Dendritic cell treated with granulocyte-macrophage colony-stimulating factor and Interleukin-4, amounts not matched to agents 40 ng/mL and 50 ng/mL, for 4 days (primary cell): Measurements from ENCODE around the gene FHOD3.

Experiments
- H3K27ac Mint-ChIP-seq: one replicate; pipeline ENCODE4 v1.8.0; 2022; ENCODE audit warnings: mild to moderate bottlenecking, mixed read lengths
- H3K27me3 Mint-ChIP-seq: one replicate; pipeline ENCODE4 v1.8.0; 2022; ENCODE audit warnings: mild to moderate bottlenecking, mixed read lengths
- H3K36me3 Mint-ChIP-seq: one replicate; pipeline ENCODE4 v1.8.0; 2022; ENCODE audit warnings: low read depth, mixed read lengths
- H3K4me1 Mint-ChIP-seq: one replicate; pipeline ENCODE4 v1.8.0; 2022; ENCODE audit warnings: low read depth, mixed read lengths
- H3K4me3 Mint-ChIP-seq: one replicate; pipeline ENCODE4 v1.8.0; 2022; ENCODE audit warnings: mild to moderate bottlenecking, moderate library complexity, mixed read lengths
- H3K9me3 Mint-ChIP-seq: one replicate; pipeline ENCODE4 v1.8.0; 2022; ENCODE audit warnings: mixed read lengths
- intact Hi-C: fragments of 100-400 bp; cut with micrococcal nuclease; formaldehyde crosslinking; loops from one replicate; pipeline ENCODE4 v1.15.0; 2022

FHOD3 gene

GRCh38 chr18:36321658-36322407 is 24.3 kb downstream of the FHOD3 start:
- H3K27me3 Mint-ChIP-seq = peaks cover 4% of the 10 kb centered on the region
- no peak overlapping the region for H3K27ac Mint-ChIP-seq
- intact Hi-C loops = no loop called here
- no peaks in the 10 kb centered on the region for H3K36me3 Mint-ChIP-seq
- H3K9me3 Mint-ChIP-seq = peaks cover 17% of the 10 kb centered on the region
- no peak overlapping the region for H3K4me3 Mint-ChIP-seq
- no peaks in the 10 kb centered on the region for H3K4me1 Mint-ChIP-seq

GRCh38 chr18:36322408-36322728 is 24.9 kb downstream of the FHOD3 start:
- no peaks in the 10 kb centered on the region for H3K4me1 Mint-ChIP-seq
- no peaks in the 10 kb centered on the region for H3K36me3 Mint-ChIP-seq
- no peak overlapping the region for H3K27ac Mint-ChIP-seq
- intact Hi-C loops = no loop called here
- H3K4me3 Mint-ChIP-seq = no peak overlapping the region
- peaks cover 17% of the 10 kb centered on the region for H3K9me3 Mint-ChIP-seq
- H3K27me3 Mint-ChIP-seq = peaks cover 4% of the 10 kb centered on the region

GRCh38 chr18:36322734-36323133 is 25.2 kb downstream of the FHOD3 start:
- Mint-ChIP-seq H3K9me3 (peaks cover 17% of the 10 kb centered on the region), H3K4me1 (no peaks in the 10 kb centered on the region), H3K36me3 (no peaks in the 10 kb centered on the region), H3K27me3 (peaks cover 4% of the 10 kb centered on the region), H3K4me3 (no peak overlapping the region), H3K27ac (no peak overlapping the region)
- intact Hi-C loops = no loop called here

- H3K27ac Mint-ChIP-seq = no peak overlapping the region
- H3K4me1 Mint-ChIP-seq = no peaks in the 10 kb centered on the region
- H3K27me3 Mint-ChIP-seq = peaks cover 5% of the 10 kb centered on the region
- intact Hi-C loops = no loop called here
- no peak overlapping the region for H3K4me3 Mint-ChIP-seq
- H3K9me3 Mint-ChIP-seq = peaks cover 12% of the 10 kb centered on the region
- no peaks in the 10 kb centered on the region for H3K36me3 Mint-ChIP-seq
Measured at GRCh38 chr18:36323421-36323820, 25.9 kb downstream of the FHOD3 start.

- Mint-ChIP-seq H3K36me3 (no peaks in the 10 kb centered on the region), H3K27ac (no peak overlapping the region), H3K27me3 (peaks cover 8% of the 10 kb centered on the region), H3K9me3 (no peaks in the 10 kb centered on the region), H3K4me3 (no peak overlapping the region), H3K4me1 (no peaks in the 10 kb centered on the region)
- intact Hi-C loops = no loop called here
Measured at GRCh38 chr18:36325846-36326245, 28.3 kb downstream of the FHOD3 start.

GRCh38 chr18:36326771-36327170 is 29.3 kb downstream of the FHOD3 start:
- Mint-ChIP-seq H3K27ac (no peak overlapping the region), H3K4me1 (no peaks in the 10 kb centered on the region), H3K27me3 (peaks cover 13% of the 10 kb centered on the region), H3K9me3 (no peaks in the 10 kb centered on the region), H3K36me3 (no peaks in the 10 kb centered on the region), H3K4me3 (no peak overlapping the region)
- intact Hi-C loops = no loop called here

GRCh38 chr18:36327352-36328316 is 30.1 kb downstream of the FHOD3 start:
- peaks cover 10% of the 10 kb centered on the region for H3K27me3 Mint-ChIP-seq
- no peaks in the 10 kb centered on the region for H3K9me3 Mint-ChIP-seq
- no peak overlapping the region for H3K4me3 Mint-ChIP-seq
- H3K27ac Mint-ChIP-seq = no peak overlapping the region
- intact Hi-C loops = no loop called here
- no peaks in the 10 kb centered on the region for H3K36me3 Mint-ChIP-seq
- H3K4me1 Mint-ChIP-seq = no peaks in the 10 kb centered on the region

- peaks cover 10% of the 10 kb centered on the region for H3K27me3 Mint-ChIP-seq
- no peaks in the 10 kb centered on the region for H3K4me1 Mint-ChIP-seq
- H3K27ac Mint-ChIP-seq = no peak overlapping the region
- intact Hi-C loops = no loop called here
- H3K4me3 Mint-ChIP-seq = no peak overlapping the region
- no peaks in the 10 kb centered on the region for H3K9me3 Mint-ChIP-seq
- no peaks in the 10 kb centered on the region for H3K36me3 Mint-ChIP-seq
Measured at GRCh38 chr18:36328385-36328858, 30.9 kb downstream of the FHOD3 start.

- Mint-ChIP-seq H3K4me3 (no peak overlapping the region), H3K27ac (no peak overlapping the region), H3K36me3 (no peaks in the 10 kb centered on the region), H3K9me3 (no peaks in the 10 kb centered on the region), H3K4me1 (no peaks in the 10 kb centered on the region), H3K27me3 (peaks cover 10% of the 10 kb centered on the region)
- intact Hi-C loops = no loop called here
Measured at GRCh38 chr18:36328916-36329315, 31.4 kb downstream of the FHOD3 start.

GRCh38 chr18:36329684-36330434 is 32.3 kb downstream of the FHOD3 start:
- intact Hi-C loops = no loop called here
- Mint-ChIP-seq H3K36me3 (no peaks in the 10 kb centered on the region), H3K9me3 (no peaks in the 10 kb centered on the region), H3K4me1 (no peaks in the 10 kb centered on the region), H3K27ac (no peak overlapping the region), H3K27me3 (peaks cover 10% of the 10 kb centered on the region), H3K4me3 (no peak overlapping the region)

GRCh38 chr18:36330435-36331052 is 33.0 kb downstream of the FHOD3 start:
- Mint-ChIP-seq H3K36me3 (no peaks in the 10 kb centered on the region), H3K27me3 (peaks cover 10% of the 10 kb centered on the region), H3K4me1 (no peaks in the 10 kb centered on the region), H3K4me3 (no peak overlapping the region), H3K9me3 (no peaks in the 10 kb centered on the region), H3K27ac (no peak overlapping the region)
- intact Hi-C loops = no loop called here

GRCh38 chr18:36331521-36331971 is 34.0 kb downstream of the FHOD3 start:
- Mint-ChIP-seq H3K27me3 (peaks cover 10% of the 10 kb centered on the region), H3K9me3 (no peaks in the 10 kb centered on the region)

GRCh38 chr18:36333414-36333813 is 35.9 kb downstream of the FHOD3 start:
- Mint-ChIP-seq H3K27ac (no peak overlapping the region), H3K4me3 (no peak overlapping the region), H3K27me3 (peaks cover 8% of the 10 kb centered on the region), H3K36me3 (no peaks in the 10 kb centered on the region), H3K9me3 (no peaks in the 10 kb centered on the region), H3K4me1 (no peaks in the 10 kb centered on the region)
- intact Hi-C loops = no loop called here

More at GRCh38 chr18:36331521-36331971, 34.0 kb downstream of the FHOD3 start:
- intact Hi-C loops = no loop called here
- H3K27ac Mint-ChIP-seq = no peak overlapping the region
- H3K36me3 Mint-ChIP-seq = no peaks in the 10 kb centered on the region
- H3K4me1 Mint-ChIP-seq = no peaks in the 10 kb centered on the region
- no peak overlapping the region for H3K4me3 Mint-ChIP-seq
